IMR-90 (cell line): ENCODE data around the gene UBE3A. TPM values are rescaled to one million over a fixed set of nuclear protein-coding genes. Genes with fewer than 3 reads are reported as not detected.

Experiments
- ATAC-seq: fragments of 200-7000 bp; cut with Tn5 transposase; 2 replicates; pipeline ENCODE4 v1.9.1; 2020; ENCODE audit warnings: low read depth, mild to moderate bottlenecking, moderate library complexity
- BruUV-seq: library from RNA; stranded (reverse); fragments of 400-500 nt; replicated peaks from 2 replicates; lab custom pipeline; 2021; lab: Mats Ljungman, UMichigan
- CTCF ChIA-PET: fragments of 300-600 bp; formaldehyde crosslinking; extraction: SDS; loops from one replicate; lab custom pipeline; 2021; ENCODE audit warnings: antibody characterized with exemption; lab: Yijun Ruan, JAX
- POLR2A ChIA-PET: fragments of 300-600 bp; sonication (Branson Sonifier 250); formaldehyde crosslinking; loops from one replicate; lab custom pipeline; 2022; ENCODE audit warnings: antibody characterized with exemption; ENCODE audit not compliant: unreplicated experiment; lab: Charles Lee
- DNase-seq: peaks from one replicate; pipeline ENCODE4 v3.0.0; 2013
- H2AFZ ChIP-seq: replicated peaks from 2 replicates; pipeline ENCODE3; 2013; ENCODE audit warnings: low read length, mild to moderate bottlenecking; ENCODE audit not compliant: poor library complexity
- H2AK5ac ChIP-seq: 2 replicates; pipeline ENCODE4 v1.6.1; 2013; ENCODE audit warnings: low read depth, low read length, inconsistent platforms
- H2AK9ac ChIP-seq: replicated peaks from 2 replicates; pipeline ENCODE3; 2013; ENCODE audit warnings: mild to moderate bottlenecking, low read depth, low read length, moderate library complexity; ENCODE audit not compliant: poor library complexity
- H2BK120ac ChIP-seq: 2 replicates; pipeline ENCODE4 v1.6.1; 2013; ENCODE audit warnings: low read depth, low read length, inconsistent platforms
- H2BK15ac ChIP-seq: 3 replicates; pipeline ENCODE4 v1.6.1; 2013; ENCODE audit warnings: low read depth, low read length, inconsistent platforms
- H2BK20ac ChIP-seq: 2 replicates; pipeline ENCODE4 v1.6.1; 2013; ENCODE audit warnings: low read depth, mild to moderate bottlenecking, inconsistent platforms, low read length, moderate library complexity
- H2BK5ac ChIP-seq: 2 replicates; pipeline ENCODE4 v1.6.1; 2013; ENCODE audit warnings: mild to moderate bottlenecking, low read depth, low read length, inconsistent platforms; ENCODE audit not compliant: poor library complexity, severe bottlenecking
- H3K14ac ChIP-seq: replicated peaks from 2 replicates; pipeline ENCODE4 v1.6.1; 2013; ENCODE audit warnings: low read depth, low read length, inconsistent platforms
- H3K18ac ChIP-seq: 2 replicates; pipeline ENCODE4 v1.6.1; 2013; ENCODE audit warnings: low read depth, low read length, control low read depth
- H3K23ac ChIP-seq: 2 replicates; pipeline ENCODE4 v1.6.1; 2013; ENCODE audit warnings: low read depth, low read length, inconsistent platforms
- H3K27ac ChIP-seq: 2 replicates; pipeline ENCODE4 v1.5.1; 2013; ENCODE audit warnings: mild to moderate bottlenecking, control low read depth, low read length; ENCODE audit not compliant: insufficient read depth
- H3K27me3 ChIP-seq: 2 replicates; pipeline ENCODE4 v1.6.1; 2013; ENCODE audit warnings: low read length; ENCODE audit not compliant: control insufficient read depth, insufficient read depth
- H3K36me3 ChIP-seq: 2 replicates; pipeline ENCODE4 v1.6.1; 2013; ENCODE audit warnings: low read length, mixed read lengths; ENCODE audit not compliant: control insufficient read depth, insufficient read depth
- H3K4ac ChIP-seq: 2 replicates; pipeline ENCODE4 v1.6.1; 2013; ENCODE audit warnings: low read depth, low read length, inconsistent platforms
- H3K4me1 ChIP-seq: 2 replicates; pipeline ENCODE4 v1.6.1; 2013; ENCODE audit warnings: low read length, mixed read lengths; ENCODE audit not compliant: control insufficient read depth, insufficient read depth
- H3K4me2 ChIP-seq: 2 replicates; pipeline ENCODE4 v1.6.1; 2013; ENCODE audit warnings: low read depth, mild to moderate bottlenecking, control low read depth, low read length, moderate library complexity
- H3K4me3 ChIP-seq: 2 replicates; pipeline ENCODE4 v1.5.1; 2013; ENCODE audit warnings: low read depth, mild to moderate bottlenecking, control low read depth, low read length, moderate library complexity; ENCODE audit not compliant: insufficient read depth
- H3K56ac ChIP-seq: 2 replicates; pipeline ENCODE4 v1.6.1; 2013; ENCODE audit warnings: low read length, inconsistent platforms; ENCODE audit not compliant: insufficient read depth; ENCODE audit errors: extremely low read depth
- H3K79me1 ChIP-seq, 2 experiments: 2 replicates each; pipeline ENCODE4 v1.6.1; 2013; ENCODE audit warnings: low read length in 2 of 2, inconsistent platforms in 1 of 2, low read depth in 1 of 2
- H3K9ac ChIP-seq: 2 replicates; pipeline ENCODE4 v1.6.1; 2013; ENCODE audit warnings: low read depth, low read length, control low read depth
- H3K9me1 ChIP-seq: 2 replicates; pipeline ENCODE4 v1.6.1; 2013; ENCODE audit warnings: low read length, inconsistent platforms; ENCODE audit not compliant: insufficient read depth
- H3K9me3 ChIP-seq: 2 replicates; pipeline ENCODE4 v1.6.1; 2013; ENCODE audit warnings: low read length; ENCODE audit not compliant: control insufficient read depth, insufficient read depth
- H4K20me1 ChIP-seq: 2 replicates; pipeline ENCODE4 v1.6.1; 2013; ENCODE audit warnings: low read length, inconsistent platforms; ENCODE audit not compliant: insufficient read depth
- H4K5ac ChIP-seq: 2 replicates; pipeline ENCODE4 v1.6.1; 2013; ENCODE audit warnings: mild to moderate bottlenecking, low read depth, low read length, control low read depth
- H4K8ac ChIP-seq, 2 experiments: 2 replicates each; pipeline ENCODE4 v1.6.1; 2013; ENCODE audit warnings: low read depth in 2 of 2, low read length in 2 of 2, control low read depth in 1 of 2, inconsistent platforms in 1 of 2
- H4K91ac ChIP-seq: 2 replicates; pipeline ENCODE4 v1.6.1; 2013; ENCODE audit warnings: low read depth, low read length, inconsistent platforms; ENCODE audit not compliant: insufficient read depth
- BHLHE40 ChIP-seq: fragments of 150-350 bp; IDR thresholded peaks from 2 replicates; pipeline ENCODE4 v1.6.1; 2016; ENCODE audit warnings: mild to moderate bottlenecking, low read depth, low read length
- MAZ ChIP-seq: IDR thresholded peaks from 2 replicates; pipeline ENCODE4 v1.6.1; 2012; ENCODE audit warnings: low read depth, mild to moderate bottlenecking, low read length, improper control_type of control experiment, moderate library complexity, borderline replicate concordance
- MXI1 ChIP-seq: IDR thresholded peaks from 2 replicates; pipeline ENCODE4 v1.6.1; 2012; ENCODE audit warnings: low read depth, mild to moderate bottlenecking, low read length, moderate library complexity, borderline replicate concordance
- NFE2L2 ChIP-seq: fragments of 150-350 bp; IDR thresholded peaks from 2 replicates; pipeline ENCODE4 v1.6.1; 2016; ENCODE audit warnings: low read depth, mild to moderate bottlenecking, low read length
- POLR2A ChIP-seq: IDR thresholded peaks from 2 replicates; pipeline ENCODE4 v1.6.1; 2012; ENCODE audit warnings: mild to moderate bottlenecking, low read depth, low read length
- RAD21 ChIP-seq: IDR thresholded peaks from 2 replicates; pipeline ENCODE4 v1.6.1; 2012; ENCODE audit warnings: low read length, improper control_type of control experiment
- RFX5 ChIP-seq: IDR thresholded peaks from 2 replicates; pipeline ENCODE4 v1.8.0; 2012; ENCODE audit warnings: low read depth, mild to moderate bottlenecking, low read length, moderate library complexity
- USF2 ChIP-seq: fragments of 150-350 bp; IDR thresholded peaks from 2 replicates; pipeline ENCODE4 v1.6.1; 2017; ENCODE audit warnings: mild to moderate bottlenecking, antibody characterized with exemption, low read length, low read depth
- WGBS, 2 experiments: methylation state at CpG; one replicate each; pipeline versions ENCODE4 v1.1.5 to v1.1.7; 2013; ENCODE audit warnings: missing lambda C conversion rate in 2 of 2; ENCODE audit not compliant: insufficient read length in 1 of 2; ENCODE audit errors: extremely low coverage in 2 of 2; 5-methylcytosine and 5-hydroxymethylcytosine counted together
- dilution Hi-C: fragments of 300-500 bp; cut with HindIII; formaldehyde crosslinking; loops from one replicate; pipeline ENCODE4 v1.14.3; 2018; ENCODE audit warnings: low sequenced_read_pairs; ENCODE audit not compliant: unreplicated experiment
- in situ Hi-C: fragments of 300-500 bp; cut with MboI; formaldehyde crosslinking; loops from 3 replicates; pipeline ENCODE4 v1.14.3; 2019; ENCODE audit warnings: low sequenced_read_pairs, inconsistent platforms, mixed read lengths
- intact Hi-C: fragments of 100-400 bp; cut with micrococcal nuclease; formaldehyde crosslinking; loops from 2 replicates; pipeline ENCODE4 v1.10.0; 2022
- polyA plus RNA-seq, 3 experiments: library from polyadenylated mRNA; depleted of rRNA; stranded (reverse); fragments of >200 nt; gene quantifications; 2 replicates each; pipeline ENCODE4 v1.2.3, GENCODE V29; 2012; ENCODE audit warnings: low replicate concordance in 1 of 3
- total RNA-seq: library from RNA; depleted of rRNA; stranded (reverse); fragments of >200 nt; gene quantifications from 2 replicates; pipeline ENCODE4 v1.2.3, GENCODE V29; 2012

UBE3A gene
- total and polyA plus RNA-seq, 2 of the 4 experiments (the other 2 are of a cell fraction), result 19.3 to 53.2 TPM

- H3K14ac ChIP-seq, result no peak overlapping the region
- no peak overlapping the region for H2AFZ ChIP-seq
- intact Hi-C loops, result no loop called here
- dilution Hi-C loops, result no loop called here
- H2BK20ac ChIP-seq, result no peak overlapping the region
- H3K9me1 ChIP-seq, result no peaks in the 10 kb centered on the region
- H4K8ac ChIP-seq, result no peak overlapping the region
- H3K4me3 ChIP-seq, result no peak overlapping the region
- H3K9ac ChIP-seq, result no peak overlapping the region
- in situ Hi-C loops, result no loop called here
- no peak overlapping the region for H3K27ac ChIP-seq
- POLR2A ChIA-PET, result no interaction called here
- H3K56ac ChIP-seq, result no peak overlapping the region
- H3K79me1 ChIP-seq, result no peaks in the 10 kb centered on the region
- H3K4me2 ChIP-seq, result no peak overlapping the region
- H3K18ac ChIP-seq, result no peak overlapping the region
- ATAC-seq, result no peak
- H3K9me3 ChIP-seq, result no peaks in the 10 kb centered on the region
- H4K91ac ChIP-seq, result no peak overlapping the region
- no peak for TF ChIP-seq MAZ
- TF ChIP-seq BHLHE40, result no peak
- TF ChIP-seq NFE2L2, result no peak
- no peak for TF ChIP-seq MXI1
- no peak for TF ChIP-seq USF2
- TF ChIP-seq RFX5, result no peak
- TF ChIP-seq POLR2A, result no peak
- no peak for TF ChIP-seq RAD21
- no peak overlapping the region for H4K5ac ChIP-seq
- no peak overlapping the region for H2AK5ac ChIP-seq
- DNase-seq, result no peak
- H2BK5ac ChIP-seq, result no peak overlapping the region
- no peak overlapping the region for H3K23ac ChIP-seq
- no peaks in the 10 kb centered on the region for H3K36me3 ChIP-seq
- no peak overlapping the region for H2BK120ac ChIP-seq
- no TSS peak for BruUV-seq
- H2BK15ac ChIP-seq, result no peak overlapping the region
- no peaks in the 10 kb centered on the region for H4K20me1 ChIP-seq
- H3K4me1 ChIP-seq, result no peaks in the 10 kb centered on the region
- CTCF ChIA-PET, result interaction anchor here (0.5 kb wide), 1 partner anchor 140 kb away, joined by 3 read pairs; no protein-coding TSS in a partner anchor
- no peak overlapping the region for H2AK9ac ChIP-seq
- H3K4ac ChIP-seq, result no peak overlapping the region
- no peaks in the 10 kb centered on the region for H3K27me3 ChIP-seq
- 50% methylated on average over 2 of the region's 3 CpGs; no CpG with 5 or more reads in 1 of the 2 experiments for WGBS, 2 experiments
Measured at GRCh38 chr15:25287823-25288222, 151.0 kb downstream of the UBE3A start.
